GM18505 (cell line): ENCODE results near the gene CLEC2A.
"Not testable (repeated sequence)": the region's sequence is repeated elsewhere in the genome, so short reads cannot be mapped to it uniquely, and the experiment has no call there.

Experiments used
- ATAC-seq: cut with Tn5 transposase; IDR thresholded peaks from one replicate; pipeline ENCODE4 v1.9.1; 2021; ENCODE audit not compliant: unreplicated experiment
- POLR2A ChIP-seq: IDR thresholded peaks from 4 replicates; pipeline ENCODE4 v1.6.1; 2011; ENCODE audit warnings: borderline replicate concordance; ENCODE audit not compliant: insufficient read depth, insufficient read length; ENCODE audit errors: extremely low read depth

Gene CLEC2A, protein sequence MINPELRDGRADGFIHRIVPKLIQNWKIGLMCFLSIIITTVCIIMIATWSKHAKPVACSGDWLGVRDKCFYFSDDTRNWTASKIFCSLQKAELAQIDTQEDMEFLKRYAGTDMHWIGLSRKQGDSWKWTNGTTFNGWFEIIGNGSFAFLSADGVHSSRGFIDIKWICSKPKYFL

DNA sequence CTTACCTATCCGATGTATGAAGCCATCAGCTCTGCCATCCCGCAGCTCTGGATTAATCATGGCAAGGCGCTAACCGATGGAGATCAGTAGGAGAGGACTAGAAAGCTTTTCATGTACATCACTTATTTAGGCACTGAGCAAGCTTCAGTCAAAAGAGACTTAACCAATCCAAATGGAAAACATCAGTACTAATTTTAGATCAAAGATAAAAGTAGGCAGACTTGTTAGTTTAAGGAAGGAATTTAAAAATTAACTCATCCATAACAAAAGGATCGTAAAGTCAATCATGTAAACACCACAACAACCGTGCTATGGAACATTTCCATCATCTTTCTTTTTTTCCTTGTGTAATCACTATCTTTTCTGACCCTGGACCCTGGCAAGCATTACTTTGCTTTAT lies at the start of gene CLEC2A:
CLEC2A (minus strand) TSS at position 101 of the 400 bp plus-strand sequence; CDS start at position 60, 41 bp downstream.
- ATAC-seq: no peak
- TF ChIP-seq POLR2A: no peak

DNA sequence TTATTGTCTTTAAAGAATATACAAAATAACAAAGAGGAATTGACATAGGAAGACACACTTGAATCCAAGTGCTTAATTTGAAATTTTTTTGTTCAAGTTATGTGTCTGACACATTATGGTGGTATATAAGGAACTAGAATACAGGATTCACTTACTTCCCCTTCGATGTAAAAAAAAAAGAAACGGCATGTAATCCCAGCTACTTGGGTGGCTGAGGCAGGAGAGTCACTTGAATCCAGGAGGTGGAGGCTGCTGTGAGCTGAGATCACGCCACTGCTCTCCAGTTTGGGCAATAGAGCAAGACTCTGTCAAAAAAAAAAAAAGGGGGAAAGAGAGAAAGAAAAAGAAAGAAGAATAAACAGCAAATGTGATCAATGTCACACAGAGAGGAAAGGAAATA lies 48.0 kb upstream of the CLEC2A start:
- TF ChIP-seq POLR2A: no peak
- ATAC-seq: no peak

DNA sequence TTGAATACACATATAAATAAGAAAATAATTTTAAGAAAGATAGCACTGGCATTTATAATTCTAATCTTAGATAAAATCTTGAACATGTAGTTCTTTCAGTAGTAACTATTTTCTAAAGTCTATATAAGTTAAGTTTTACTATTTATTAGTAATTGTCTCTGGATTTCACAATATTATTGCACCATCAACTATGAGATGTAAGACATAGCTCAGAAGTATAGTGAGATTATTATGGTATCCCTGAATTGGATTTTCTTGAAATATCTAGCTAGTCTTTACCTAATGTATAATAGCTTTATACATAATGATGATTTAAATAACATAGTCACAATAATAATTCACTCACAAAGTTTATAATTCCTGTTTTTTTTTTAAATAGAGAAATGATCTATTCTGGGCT lies 45.7 kb upstream of the CLEC2A start:
- no peak for TF ChIP-seq POLR2A

DNA sequence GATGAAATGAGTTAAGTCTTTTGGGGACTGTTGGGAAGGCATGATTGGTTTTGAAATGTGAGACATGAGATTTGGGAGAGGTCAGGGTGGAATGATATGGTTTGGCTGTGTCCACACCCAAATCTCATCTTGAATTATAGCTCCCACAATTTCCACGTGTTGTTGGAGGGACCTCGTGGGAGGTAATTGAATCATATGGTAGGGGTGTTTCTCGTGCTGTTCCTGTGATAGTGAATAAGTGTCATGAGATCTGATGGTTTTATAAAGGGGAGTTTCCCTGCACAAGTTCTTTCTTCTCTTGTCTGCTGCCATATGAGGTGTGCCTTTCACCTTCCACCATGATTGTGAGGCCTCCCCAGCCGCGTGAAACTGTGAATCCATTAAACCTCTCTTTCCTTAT lies 44.5 kb upstream of the CLEC2A start:
- not testable (repeated sequence) for ATAC-seq

More for the DNA sequence above, 45.7 kb upstream of the CLEC2A start:
- ATAC-seq: no peak

DNA sequence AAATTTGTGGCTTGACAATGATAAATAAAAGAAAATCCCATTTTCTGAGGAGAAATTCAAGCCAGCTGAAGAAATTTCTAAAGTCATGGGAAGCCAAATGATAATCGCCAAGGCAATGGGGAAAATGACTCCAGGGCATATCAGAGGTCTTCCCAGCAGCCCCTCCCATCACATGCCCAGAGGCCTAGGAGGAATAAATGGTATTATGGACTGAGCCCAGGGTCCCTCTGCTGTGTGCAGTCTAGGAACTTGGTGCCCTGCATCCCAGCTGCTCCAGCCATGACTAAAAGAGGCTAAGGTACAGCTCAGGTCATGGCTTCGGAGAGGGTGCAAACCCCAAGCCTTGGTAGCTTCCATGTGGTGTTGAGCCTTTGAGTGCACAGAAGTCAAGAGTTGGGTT lies 43.4 kb upstream of the CLEC2A start:
- TF ChIP-seq POLR2A: no peak
- no peak for ATAC-seq

DNA sequence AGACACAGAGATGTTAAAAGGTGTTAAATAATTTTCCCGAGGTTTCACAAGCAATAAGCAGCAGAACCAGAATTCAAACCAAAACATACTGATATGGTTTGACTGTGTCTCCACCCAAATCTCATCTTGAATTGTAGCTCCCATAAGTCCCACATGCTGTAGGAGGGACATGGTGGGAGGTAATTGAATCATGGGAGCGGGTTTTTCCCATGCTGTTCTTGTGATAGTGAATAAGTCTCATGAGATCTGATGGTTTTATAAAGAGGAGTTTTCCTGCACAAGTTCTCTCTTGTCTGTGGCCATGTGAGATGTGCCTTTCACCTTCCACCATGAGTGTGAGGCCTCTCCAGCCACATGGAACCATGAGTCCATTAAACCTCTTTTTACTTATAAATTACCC lies 42.6 kb upstream of the CLEC2A start:
- ATAC-seq: not testable (repeated sequence)

DNA sequence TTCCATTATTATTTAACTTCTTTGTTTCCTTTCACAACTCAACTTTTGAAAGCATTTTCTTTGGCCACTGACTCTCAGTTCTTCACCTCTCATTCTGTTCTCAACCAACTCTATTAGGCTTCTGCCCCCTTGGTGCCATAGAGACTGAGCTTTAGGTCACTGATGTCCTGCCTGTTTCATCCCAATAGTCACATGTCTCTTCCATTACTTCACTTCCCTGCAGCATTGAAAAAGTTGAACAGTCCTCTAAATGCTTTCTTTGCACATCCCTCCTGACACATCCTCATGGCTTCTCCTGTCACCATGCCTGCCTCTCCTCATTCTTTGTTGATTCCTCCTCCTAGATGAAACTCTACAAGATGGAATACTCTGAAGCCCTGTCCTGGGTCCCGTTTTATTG lies 41.8 kb upstream of the CLEC2A start:
- no peak for TF ChIP-seq POLR2A
- no peak for ATAC-seq

DNA sequence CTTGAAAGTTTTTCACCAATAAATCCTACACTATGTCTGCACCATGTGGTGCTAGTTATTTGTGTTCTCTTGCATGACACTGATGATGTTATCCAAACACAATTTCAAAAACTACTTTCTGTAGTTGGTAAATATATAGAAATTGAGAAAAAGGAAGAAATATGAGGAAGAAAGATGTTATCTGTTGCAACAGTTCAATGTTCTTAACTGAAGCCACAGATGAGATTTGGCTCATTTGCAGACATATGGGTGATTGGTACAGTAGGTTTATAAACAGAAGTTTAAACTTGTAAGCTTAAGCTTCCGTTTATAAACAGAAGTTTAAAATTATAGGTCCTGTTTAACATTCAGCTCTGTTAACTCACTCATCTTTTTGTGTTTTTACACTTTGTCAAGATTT lies 39.0 kb upstream of the CLEC2A start, which contains the start of gene CLEC12A:
CLEC12A (plus strand) TSS at position 229 of the 400 bp plus-strand sequence. CDS start 188 bp downstream, outside the sequence.
- ATAC-seq: no peak
- no peak for TF ChIP-seq POLR2A

DNA sequence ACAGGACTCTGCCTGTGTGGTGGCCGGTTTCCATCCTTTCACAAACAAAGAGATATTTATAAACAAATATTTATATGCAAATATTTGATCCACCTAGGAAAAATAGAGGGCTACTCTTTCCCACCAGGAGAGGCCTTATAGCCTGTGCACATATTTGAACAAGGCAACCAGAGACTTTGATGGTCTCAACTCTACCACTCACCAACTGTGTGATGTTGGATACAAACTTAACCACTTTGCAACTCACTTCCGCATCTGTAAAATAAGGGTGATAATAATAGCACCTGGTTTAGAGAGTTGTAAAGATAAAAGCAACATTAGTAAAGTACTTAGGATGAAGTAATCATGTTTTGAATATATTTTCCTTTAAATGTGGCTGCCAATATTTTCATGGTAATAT lies 37.5 kb upstream of the CLEC2A start:
- TF ChIP-seq POLR2A: no peak
- ATAC-seq: no peak

DNA sequence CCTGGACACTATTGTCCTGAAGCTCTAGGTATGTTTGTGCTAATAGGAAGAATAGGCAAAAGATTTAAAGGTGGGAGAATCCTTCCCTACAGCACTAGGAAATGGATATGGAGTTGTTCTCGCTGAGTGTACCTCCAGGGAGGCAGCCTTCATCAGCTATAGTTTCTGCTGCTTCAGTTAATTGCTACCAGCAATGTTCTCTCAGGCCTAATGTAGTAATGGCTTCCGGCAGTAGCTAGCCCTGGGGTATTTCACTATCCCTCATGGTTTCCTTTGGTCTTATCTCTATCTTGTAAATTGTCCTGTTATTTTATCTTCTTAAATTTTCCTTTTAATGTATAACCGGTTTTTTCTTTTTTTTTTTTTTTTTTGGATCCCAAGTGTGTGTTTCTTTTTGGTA lies 29.7 kb upstream of the CLEC2A start:
- ATAC-seq: no peak
- TF ChIP-seq POLR2A: no peak

DNA sequence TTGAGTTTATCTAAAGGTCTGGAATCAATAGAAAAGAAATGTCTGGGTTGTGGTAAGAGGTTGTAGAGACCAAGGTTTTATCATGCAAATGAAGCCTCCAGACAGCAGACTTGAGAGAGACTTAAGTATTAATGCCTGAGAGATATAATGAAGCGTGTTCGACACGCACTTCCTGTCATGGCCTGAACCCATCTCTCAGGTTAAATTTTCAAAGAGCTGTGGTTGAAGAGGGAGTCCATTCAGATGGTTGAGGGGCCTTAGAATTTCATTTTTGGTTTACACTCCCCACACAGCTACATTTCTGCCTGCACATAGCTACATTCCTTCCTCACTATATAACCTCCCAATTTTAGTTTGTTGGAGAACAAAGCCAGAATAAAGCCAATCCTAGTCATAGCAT lies 28.9 kb upstream of the CLEC2A start:
- TF ChIP-seq POLR2A: no peak
- ATAC-seq: no peak

DNA sequence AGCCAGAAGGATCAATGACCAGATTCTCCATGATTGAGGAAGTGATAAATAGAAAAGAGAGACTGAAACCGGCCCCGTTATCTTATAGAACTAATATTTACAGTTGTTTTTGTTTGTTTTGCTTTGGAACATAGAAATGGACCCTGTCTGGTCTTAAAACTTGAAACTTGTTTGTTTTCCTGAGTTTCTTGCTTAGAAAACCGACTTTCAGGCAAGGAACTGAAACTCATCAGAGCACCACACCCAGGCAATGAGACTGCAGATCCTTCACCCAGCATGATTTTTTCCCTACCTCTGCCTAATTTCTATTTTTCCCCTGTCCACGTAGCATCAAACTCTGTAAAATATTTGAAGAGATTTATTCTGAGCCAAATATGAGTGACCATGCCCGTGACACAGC lies 28.4 kb upstream of the CLEC2A start:
- no peak for TF ChIP-seq POLR2A
- ATAC-seq: no peak

DNA sequence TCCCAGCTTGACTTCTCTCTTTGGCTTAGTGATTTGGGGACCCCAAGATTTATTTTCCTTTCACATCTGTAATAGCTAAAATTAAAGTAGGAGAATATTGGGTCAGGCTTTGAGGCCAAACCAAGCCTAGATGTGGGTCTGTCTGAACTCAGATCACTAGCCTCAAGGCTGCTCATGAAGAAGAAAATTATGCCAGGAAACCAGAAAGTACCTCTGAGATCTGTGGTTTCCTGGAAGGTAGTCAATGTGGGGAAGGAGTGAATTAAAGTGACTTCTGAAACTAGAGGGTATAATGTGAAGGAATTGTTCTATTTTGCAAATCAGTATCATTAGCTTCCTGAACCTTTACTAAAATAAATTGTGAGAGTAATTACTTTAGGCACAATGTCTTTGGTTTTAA lies 25.7 kb upstream of the CLEC2A start:
- TF ChIP-seq POLR2A: no peak
- no peak for ATAC-seq

DNA sequence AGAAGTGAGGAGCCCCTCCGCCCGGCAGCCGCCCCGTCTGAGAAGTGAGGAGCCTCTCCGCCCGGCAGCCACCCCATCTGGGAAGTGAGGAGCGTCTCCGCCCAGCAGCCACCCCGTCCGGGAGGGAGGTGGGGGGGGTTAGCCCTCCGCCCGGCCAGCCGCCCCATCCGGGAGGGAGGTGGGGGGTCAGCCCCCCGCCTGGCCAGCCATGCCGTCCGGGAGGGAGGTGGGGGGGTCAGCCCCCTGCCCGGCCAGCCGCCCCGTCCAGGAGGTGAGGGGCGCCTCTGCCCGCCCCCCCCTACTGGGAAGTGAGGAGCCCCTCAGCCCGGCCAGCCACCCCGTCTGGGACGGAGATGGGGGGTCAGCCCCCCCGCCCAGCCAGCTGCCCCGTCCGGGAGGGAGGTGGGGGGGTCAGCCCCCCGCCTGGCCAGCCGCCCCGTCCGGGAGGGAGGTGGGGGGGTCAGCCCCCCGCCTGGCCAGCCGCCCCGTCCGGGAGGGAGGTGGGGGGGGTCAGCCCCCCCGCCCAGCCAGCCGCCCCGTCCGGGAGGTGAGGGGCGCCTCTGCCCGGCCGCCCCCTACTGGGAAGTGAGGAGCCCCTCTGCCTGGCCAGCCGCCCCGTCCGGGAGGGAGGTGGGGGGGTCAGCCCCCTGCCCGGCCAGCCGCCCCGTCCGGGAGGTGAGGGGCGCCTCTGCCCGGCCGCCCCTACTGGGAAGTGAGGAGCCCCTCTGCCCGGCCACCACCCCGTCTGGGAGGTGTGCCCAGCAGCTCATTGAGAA lies 21.0 kb upstream of the CLEC2A start:
- not testable (repeated sequence) for ATAC-seq
